Measurements from ENCODE around the gene U2SURP. TPM values are rescaled to one million over a fixed set of nuclear protein-coding genes. Genes with fewer than 3 reads are reported as not detected.

Gene U2SURP
- polyA plus RNA-seq, 1 experiment, result 71.9 TPM

DNA sequence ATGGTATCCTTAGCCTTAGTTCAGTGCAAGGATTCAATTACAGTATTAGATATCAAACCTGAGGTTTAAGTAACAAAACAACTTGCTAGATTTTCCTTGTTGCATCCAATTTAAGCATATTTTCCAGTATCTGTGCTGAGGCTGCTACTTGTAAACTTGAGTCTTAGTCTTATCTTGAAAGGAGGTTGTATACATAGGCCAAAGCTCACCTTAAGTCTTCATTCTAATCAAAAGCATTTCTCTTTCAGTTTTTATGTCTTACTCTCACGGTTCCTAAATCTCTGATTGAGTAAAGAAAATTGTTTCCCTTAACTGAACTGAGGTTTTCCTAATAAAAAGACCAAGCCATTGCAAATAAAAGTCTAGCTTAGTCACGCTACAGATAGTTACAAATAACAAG is 52.6 kb downstream of the U2SURP start:
- no peak for DNase-seq (ENCODE audit: low read depth, low spot score)
- CTCF ChIA-PET, result interaction anchor here (0.6 kb wide), 1 partner anchor 61 kb away, joined by 4 read pairs; no protein-coding TSS in a partner anchor
- H3K4me3 ChIP-seq (ENCODE audit: low read depth, low read length), result no peak overlapping the region
- no peaks in the 10 kb centered on the region for H3K9me3 ChIP-seq (ENCODE audit: control insufficient read depth, insufficient read depth, low read length)
- POLR2A ChIA-PET, result no interaction called here
- H3K27ac ChIP-seq (ENCODE audit: low read depth, low read length), result no peak overlapping the region
- H3K27me3 ChIP-seq (ENCODE audit: control insufficient read depth, insufficient read depth, low read length), result no peaks in the 10 kb centered on the region
- TF ChIP-seq, protein P1, sequence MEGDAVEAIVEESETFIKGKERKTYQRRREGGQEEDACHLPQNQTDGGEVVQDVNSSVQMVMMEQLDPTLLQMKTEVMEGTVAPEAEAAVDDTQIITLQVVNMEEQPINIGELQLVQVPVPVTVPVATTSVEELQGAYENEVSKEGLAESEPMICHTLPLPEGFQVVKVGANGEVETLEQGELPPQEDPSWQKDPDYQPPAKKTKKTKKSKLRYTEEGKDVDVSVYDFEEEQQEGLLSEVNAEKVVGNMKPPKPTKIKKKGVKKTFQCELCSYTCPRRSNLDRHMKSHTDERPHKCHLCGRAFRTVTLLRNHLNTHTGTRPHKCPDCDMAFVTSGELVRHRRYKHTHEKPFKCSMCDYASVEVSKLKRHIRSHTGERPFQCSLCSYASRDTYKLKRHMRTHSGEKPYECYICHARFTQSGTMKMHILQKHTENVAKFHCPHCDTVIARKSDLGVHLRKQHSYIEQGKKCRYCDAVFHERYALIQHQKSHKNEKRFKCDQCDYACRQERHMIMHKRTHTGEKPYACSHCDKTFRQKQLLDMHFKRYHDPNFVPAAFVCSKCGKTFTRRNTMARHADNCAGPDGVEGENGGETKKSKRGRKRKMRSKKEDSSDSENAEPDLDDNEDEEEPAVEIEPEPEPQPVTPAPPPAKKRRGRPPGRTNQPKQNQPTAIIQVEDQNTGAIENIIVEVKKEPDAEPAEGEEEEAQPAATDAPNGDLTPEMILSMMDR (IDR thresholded peaks at IDR 0.05; ENCODE audit: low read depth, low read length), result no peak

DNA sequence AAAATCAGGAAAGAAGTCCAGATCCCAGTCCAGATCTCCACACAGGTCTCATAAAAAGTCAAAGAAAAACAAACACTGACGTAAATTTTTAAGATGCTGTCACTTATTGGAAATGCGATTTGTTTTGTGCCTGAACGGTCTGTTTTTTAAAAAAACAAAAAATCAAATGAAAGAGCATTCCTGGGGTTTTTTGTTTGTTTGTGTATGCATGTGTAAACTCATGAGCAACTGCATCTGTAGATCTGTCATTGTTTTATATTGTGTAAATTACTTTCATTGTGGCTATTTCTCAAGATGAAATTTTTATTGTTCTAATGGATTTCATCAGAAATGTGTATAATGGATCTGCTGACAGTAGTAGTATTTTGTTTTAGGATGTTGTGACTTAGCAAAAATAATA is 55.0 kb downstream of the U2SURP start:
- H3K9me3 ChIP-seq (ENCODE audit: control insufficient read depth, insufficient read depth, low read length), result no peaks in the 10 kb centered on the region
- TF ChIP-seq, protein P1 (IDR thresholded peaks at IDR 0.05; ENCODE audit: low read depth, low read length), result no peak
- DNase-seq (ENCODE audit: low read depth, low spot score), result no peak
- H3K27me3 ChIP-seq (ENCODE audit: control insufficient read depth, insufficient read depth, low read length), result no peaks in the 10 kb centered on the region
- no peak overlapping the region for H3K27ac ChIP-seq (ENCODE audit: low read depth, low read length)
- ChIA-PET CTCF (no interaction called here), POLR2A (no interaction called here)
- H3K4me3 ChIP-seq (ENCODE audit: low read depth, low read length), result no peak overlapping the region

DNA sequence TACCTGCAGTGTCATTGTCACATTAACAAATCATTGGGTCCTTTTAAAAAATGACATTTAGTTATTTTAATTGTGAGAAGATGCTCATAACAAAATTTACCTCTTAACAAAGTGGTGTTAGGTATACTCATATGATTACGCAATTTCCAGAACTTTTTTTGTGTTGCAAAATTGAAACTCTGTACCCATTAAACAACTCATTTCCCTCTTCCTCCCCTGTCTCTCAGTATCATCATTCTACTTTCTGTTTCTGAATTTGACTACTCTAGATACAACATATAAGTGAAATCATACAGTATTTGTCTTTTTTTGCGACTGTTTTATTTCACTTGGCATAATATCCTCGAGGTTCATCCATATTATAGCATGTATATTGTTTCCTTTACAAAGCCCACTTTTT is 59.5 kb downstream of the U2SURP start:
- no peak overlapping the region for H3K27ac ChIP-seq (ENCODE audit: low read depth, low read length)
- TF ChIP-seq, protein P1 (IDR thresholded peaks at IDR 0.05; ENCODE audit: low read depth, low read length), result no peak
- no peak overlapping the region for H3K4me3 ChIP-seq (ENCODE audit: low read depth, low read length)
- DNase-seq (ENCODE audit: low read depth, low spot score), result no peak
- ChIA-PET CTCF (no interaction called here), POLR2A (no interaction called here)
- no peaks in the 10 kb centered on the region; the same call in 1 of the 2 replicates for H3K9me3 ChIP-seq (ENCODE audit: control insufficient read depth, insufficient read depth, low read length)
- H3K27me3 ChIP-seq (ENCODE audit: control insufficient read depth, insufficient read depth, low read length), result no peaks in the 10 kb centered on the region

DNA sequence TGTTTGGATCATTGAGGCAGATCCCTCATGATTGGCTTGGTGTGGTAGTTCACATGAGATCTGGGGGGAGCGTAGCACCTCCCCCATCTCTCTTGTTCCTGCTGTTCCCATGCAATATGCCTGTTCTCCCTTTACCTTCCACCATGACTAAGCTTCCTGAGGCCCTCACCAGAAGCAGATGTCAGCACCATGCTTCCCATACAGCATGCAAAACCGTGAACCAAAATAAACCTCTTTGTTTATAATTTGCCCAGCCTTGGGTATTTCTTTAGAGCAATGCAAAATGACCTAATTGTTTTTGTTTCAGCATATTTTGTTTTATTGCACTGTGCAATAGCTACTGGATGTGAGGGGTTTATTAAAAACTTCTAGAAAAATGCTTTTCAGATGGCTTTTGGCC is 61.6 kb downstream of the U2SURP start:
- Histone ChIP-seq H3K27me3 (ENCODE audit: control insufficient read depth, insufficient read depth, low read length) (no peaks in the 10 kb centered on the region), H3K27ac (ENCODE audit: low read depth, low read length) (no peak overlapping the region), H3K9me3 (ENCODE audit: control insufficient read depth, insufficient read depth, low read length) (no peaks in the 10 kb centered on the region; the same call in 1 of the 2 replicates), H3K4me3 (ENCODE audit: low read depth, low read length) (no peak overlapping the region)
- TF ChIP-seq, protein P1 (IDR thresholded peaks at IDR 0.05; ENCODE audit: low read depth, low read length), result no peak
- POLR2A ChIA-PET, result no interaction called here
- CTCF ChIA-PET, result interaction anchor here (0.7 kb wide), 1 partner anchor 611 kb away, joined by 3 read pairs; no protein-coding TSS in a partner anchor
- no peak for DNase-seq (ENCODE audit: low read depth, low spot score)

DNA sequence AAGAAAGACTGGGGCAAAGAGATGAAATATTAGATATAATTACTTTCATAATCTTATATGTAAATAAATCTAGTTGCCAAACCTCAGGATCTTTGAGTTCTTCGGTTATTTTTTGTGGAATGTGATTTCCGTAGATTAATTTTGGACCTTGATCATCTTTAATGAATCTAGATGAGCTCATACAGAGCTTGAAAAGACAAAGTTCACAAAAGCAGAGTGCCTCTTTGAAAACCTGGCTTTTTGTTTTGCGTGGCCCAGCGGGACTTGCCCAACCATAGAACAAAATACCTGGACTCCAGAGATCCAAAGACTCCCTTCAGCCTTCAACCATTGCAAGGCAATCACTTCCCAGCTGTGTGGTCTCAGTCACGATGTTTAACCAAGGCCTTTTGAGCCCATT is 63.4 kb downstream of the U2SURP start:
- TF ChIP-seq, protein P1 (IDR thresholded peaks at IDR 0.05; ENCODE audit: low read depth, low read length), result no peak
- H3K27me3 ChIP-seq (ENCODE audit: control insufficient read depth, insufficient read depth, low read length), result no peaks in the 10 kb centered on the region
- no peak for DNase-seq (ENCODE audit: low read depth, low spot score)
- CTCF ChIA-PET, result interaction anchor here (0.9 to 1.9 kb wide), 2 partner anchors 24 to 610 kb away, joined by 3 to 5 read pairs; no protein-coding TSS in a partner anchor
- H3K27ac ChIP-seq (ENCODE audit: low read depth, low read length), result no peak overlapping the region
- H3K4me3 ChIP-seq (ENCODE audit: low read depth, low read length), result no peak overlapping the region
- no peaks in the 10 kb centered on the region; the same call in 1 of the 2 replicates for H3K9me3 ChIP-seq (ENCODE audit: control insufficient read depth, insufficient read depth, low read length)
- POLR2A ChIA-PET, result no interaction called here
